AG09319 (cell line): Measurements from ENCODE around the gene LCN10.

Experiments used
- DNase-seq: peaks from one replicate; pipeline ENCODE4 v3.0.0-alpha.2; 2010; ENCODE audit warnings: low read depth; ENCODE audit errors: extremely low read depth
- CTCF ChIP-seq: IDR thresholded peaks from 2 replicates; pipeline ENCODE4 v1.5.1; 2011; ENCODE audit warnings: low read depth, mild to moderate bottlenecking, inconsistent platforms, low read length, moderate library complexity

Gene LCN10

GRCh38 chr9:136748666-136749611, 6.2 kb upstream of the LCN10 start:
- no peak for TF ChIP-seq CTCF
- no peak for DNase-seq

GRCh38 chr9:136748201-136748600, 5.5 kb upstream of the LCN10 start, which contains the start of gene LCN6:
TSS of gene LCN6 (minus strand) at chr9:136748525. CDS start at chr9:136748483, 42 bp downstream.
- DNase-seq = no peak
- no peak for TF ChIP-seq CTCF

- no peak for DNase-seq
- no peak for TF ChIP-seq CTCF
Observed at GRCh38 chr9:136747161-136748060, 4.7 kb upstream of the LCN10 start.

- no peak for TF ChIP-seq CTCF
- DNase-seq = no peak
Observed at GRCh38 chr9:136746621-136747020, 3.9 kb upstream of the LCN10 start.

GRCh38 chr9:136746155-136746490, 3.4 kb upstream of the LCN10 start:
- no peak for DNase-seq
- no peak for TF ChIP-seq CTCF

GRCh38 chr9:136745389-136746154, 2.8 kb upstream of the LCN10 start:
- no peak for DNase-seq
- no peak for TF ChIP-seq CTCF
